Nephron (organoid): ENCODE data around the gene BRD1.
"Not testable (repeated sequence)": the region's sequence is repeated elsewhere in the genome, so short reads cannot be mapped to it uniquely, and the experiment has no call there.

Experiments used
- H3K27ac Mint-ChIP-seq, 3 experiments: 2 replicates each; pipeline ENCODE4 v1.8.0; 2020; ENCODE audit warnings: mixed read lengths in 3 of 3, mild to moderate bottlenecking in 2 of 3, moderate library complexity in 1 of 3
- H3K27me3 Mint-ChIP-seq: 2 replicates; pipeline ENCODE4 v1.8.0; 2021; ENCODE audit warnings: low read depth, mild to moderate bottlenecking, moderate library complexity, mixed read lengths
- H3K36me3 Mint-ChIP-seq: 2 replicates; pipeline ENCODE4 v1.8.0; 2020; ENCODE audit warnings: low read depth, mixed read lengths
- H3K4me1 Mint-ChIP-seq: 2 replicates; pipeline ENCODE4 v1.8.0; 2020; ENCODE audit warnings: mixed read lengths
- H3K4me3 Mint-ChIP-seq, 3 experiments: 2 replicates each; pipeline ENCODE4 v1.8.0; 2020; ENCODE audit warnings: mild to moderate bottlenecking in 3 of 3, mixed read lengths in 3 of 3, moderate library complexity in 2 of 3
- H3K9me3 Mint-ChIP-seq: 2 replicates; pipeline ENCODE4 v1.8.0; 2020; ENCODE audit warnings: mixed read lengths
- TF ChIP-seq, protein P1 (sequence below), 3 experiments: fragments of 200-600 bp; sonication (generic); IDR thresholded peaks; one replicate each; pipeline ENCODE4 v1.5.0; 2021; ENCODE audit warnings: antibody characterized with exemption in 3 of 3; ENCODE audit not compliant: unreplicated experiment in 3 of 3

The BRD1 gene

DNA sequence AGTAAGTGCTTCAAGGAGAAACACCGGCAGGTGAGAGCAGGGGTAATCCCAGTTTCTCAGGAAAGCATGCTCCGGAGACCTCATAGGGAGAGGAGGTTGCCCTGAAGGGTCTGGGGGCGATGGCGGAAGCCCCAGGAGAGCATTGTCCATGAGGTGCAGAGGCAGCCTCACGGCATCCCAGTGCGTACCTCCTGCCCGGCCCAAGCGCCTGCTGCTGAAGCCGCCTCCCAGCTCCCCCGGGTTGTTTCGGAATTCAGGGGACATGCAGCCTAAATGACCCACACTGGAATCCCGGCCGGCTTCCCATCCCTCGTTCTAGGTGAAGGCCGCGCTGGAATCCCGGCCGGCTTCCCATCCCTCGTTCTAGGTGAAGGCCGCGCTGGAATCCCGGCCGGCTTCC, 28.7 kb upstream of the BRD1 start:
- Mint-ChIP-seq H3K4me1 (peaks cover 29% of the 10 kb centered on the region), H3K27me3 (peaks cover 23% of the 10 kb centered on the region), H3K4me3 (peak overlapping the region; percentile 95 to 97 (median 96)), H3K36me3 (peaks cover 8% of the 10 kb centered on the region), H3K27ac (peak overlapping the region in 2 of 3 experiments; percentile 40 to 52), H3K9me3 (no peaks in the 10 kb centered on the region)
- TF ChIP-seq, protein P1, sequence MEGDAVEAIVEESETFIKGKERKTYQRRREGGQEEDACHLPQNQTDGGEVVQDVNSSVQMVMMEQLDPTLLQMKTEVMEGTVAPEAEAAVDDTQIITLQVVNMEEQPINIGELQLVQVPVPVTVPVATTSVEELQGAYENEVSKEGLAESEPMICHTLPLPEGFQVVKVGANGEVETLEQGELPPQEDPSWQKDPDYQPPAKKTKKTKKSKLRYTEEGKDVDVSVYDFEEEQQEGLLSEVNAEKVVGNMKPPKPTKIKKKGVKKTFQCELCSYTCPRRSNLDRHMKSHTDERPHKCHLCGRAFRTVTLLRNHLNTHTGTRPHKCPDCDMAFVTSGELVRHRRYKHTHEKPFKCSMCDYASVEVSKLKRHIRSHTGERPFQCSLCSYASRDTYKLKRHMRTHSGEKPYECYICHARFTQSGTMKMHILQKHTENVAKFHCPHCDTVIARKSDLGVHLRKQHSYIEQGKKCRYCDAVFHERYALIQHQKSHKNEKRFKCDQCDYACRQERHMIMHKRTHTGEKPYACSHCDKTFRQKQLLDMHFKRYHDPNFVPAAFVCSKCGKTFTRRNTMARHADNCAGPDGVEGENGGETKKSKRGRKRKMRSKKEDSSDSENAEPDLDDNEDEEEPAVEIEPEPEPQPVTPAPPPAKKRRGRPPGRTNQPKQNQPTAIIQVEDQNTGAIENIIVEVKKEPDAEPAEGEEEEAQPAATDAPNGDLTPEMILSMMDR (IDR thresholded peaks at IDR 0.05; ENCODE audit: unreplicated experiment in 3 of 3) = no peak

DNA sequence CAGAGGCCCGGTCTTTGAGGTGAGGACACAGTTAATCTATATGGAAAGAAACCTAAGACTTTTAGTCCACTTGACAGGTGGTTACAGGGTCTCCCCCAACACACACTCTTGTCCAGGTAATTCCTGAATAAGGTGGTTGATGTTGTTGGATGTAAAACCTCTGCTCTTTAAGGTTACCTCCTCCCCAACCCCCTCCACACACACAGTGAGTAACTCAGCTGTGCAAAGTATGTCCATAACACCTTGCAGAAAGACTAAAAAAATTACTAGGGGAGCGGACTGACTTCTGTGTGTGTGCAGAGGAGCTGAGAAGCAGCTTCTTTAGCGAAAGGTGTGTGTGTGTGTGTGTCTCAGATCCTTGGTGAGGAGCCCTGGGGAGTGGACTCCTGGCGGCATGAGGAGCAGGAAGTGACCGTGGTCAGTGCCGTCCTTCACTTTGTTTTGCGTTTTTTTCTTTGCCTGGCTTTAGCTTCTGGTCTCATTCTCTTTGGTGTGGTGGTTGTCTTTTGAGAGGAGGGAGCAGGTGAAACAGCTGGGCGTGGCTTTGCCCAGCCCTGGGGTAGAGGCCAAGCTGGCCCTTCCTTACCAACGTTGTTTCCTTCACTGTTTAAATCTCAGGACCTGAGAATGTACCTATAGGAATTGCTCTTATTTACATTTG, 27.7 kb upstream of the BRD1 start:
- H3K27ac Mint-ChIP-seq = peak overlapping the region; percentile 52 to 96 (median 94)
- H3K4me1 Mint-ChIP-seq = peaks cover 29% of the 10 kb centered on the region
- TF ChIP-seq, protein P1 (IDR thresholded peaks at IDR 0.05; ENCODE audit: unreplicated experiment in 3 of 3) = no peak
- H3K27me3 Mint-ChIP-seq = peaks cover 32% of the 10 kb centered on the region
- peaks cover 8% of the 10 kb centered on the region for H3K36me3 Mint-ChIP-seq
- H3K9me3 Mint-ChIP-seq = no peaks in the 10 kb centered on the region
- peak overlapping the region; percentile 95 to 97 (median 96) for H3K4me3 Mint-ChIP-seq

DNA sequence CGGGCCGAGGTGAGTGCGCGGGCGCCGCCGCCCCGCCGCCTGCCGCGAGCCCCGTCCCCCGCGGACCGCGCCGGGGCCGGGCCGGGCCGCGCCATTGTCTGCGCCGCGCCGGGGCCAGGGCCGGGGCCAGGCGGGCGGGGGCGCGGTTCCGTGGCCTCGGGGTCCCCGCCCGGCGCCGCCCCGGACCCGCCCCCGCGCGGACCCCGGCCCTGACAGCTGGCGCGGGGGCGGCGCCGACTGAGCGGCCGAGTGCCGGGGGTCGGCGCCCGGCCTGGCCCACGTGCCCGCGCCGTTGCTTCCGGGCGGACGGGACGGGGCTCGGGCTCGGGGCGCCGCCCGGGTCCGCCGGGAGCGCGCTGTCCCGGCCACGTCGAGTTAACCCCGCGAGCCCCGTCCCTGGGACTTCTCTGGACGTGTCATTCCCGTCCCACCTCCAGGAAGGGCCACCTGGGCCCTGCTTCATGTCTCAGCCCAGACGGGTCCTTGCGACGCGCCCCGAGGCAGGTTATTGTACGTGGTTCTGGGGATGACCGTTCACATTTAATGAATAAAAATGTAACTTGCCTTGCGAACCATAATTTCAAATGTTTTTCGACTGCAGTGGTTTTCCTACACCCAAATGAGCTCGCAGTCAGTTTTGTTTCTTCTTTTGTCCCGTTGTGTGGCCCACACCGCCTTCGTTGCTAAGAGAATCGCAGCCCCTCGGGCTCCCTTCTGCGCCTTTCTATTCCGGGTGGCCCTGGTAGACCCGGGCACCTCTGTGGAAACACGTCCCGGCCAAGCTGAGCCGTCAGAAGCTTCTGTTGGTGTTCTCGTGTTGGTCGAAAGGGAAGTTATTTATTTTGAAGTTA, 26.5 kb upstream of the BRD1 start:
- H3K36me3 Mint-ChIP-seq = peaks cover 8% of the 10 kb centered on the region
- peaks cover 29% of the 10 kb centered on the region for H3K4me1 Mint-ChIP-seq
- peak overlapping the region; percentile 86 to 96 (median 94) for H3K27ac Mint-ChIP-seq
- no peaks in the 10 kb centered on the region for H3K9me3 Mint-ChIP-seq
- H3K27me3 Mint-ChIP-seq = peaks cover 41% of the 10 kb centered on the region
- peak overlapping the region; percentile 95 to 97 (median 96) for H3K4me3 Mint-ChIP-seq
- TF ChIP-seq, protein P1 (IDR thresholded peaks at IDR 0.05; ENCODE audit: unreplicated experiment in 3 of 3) = no peak

DNA sequence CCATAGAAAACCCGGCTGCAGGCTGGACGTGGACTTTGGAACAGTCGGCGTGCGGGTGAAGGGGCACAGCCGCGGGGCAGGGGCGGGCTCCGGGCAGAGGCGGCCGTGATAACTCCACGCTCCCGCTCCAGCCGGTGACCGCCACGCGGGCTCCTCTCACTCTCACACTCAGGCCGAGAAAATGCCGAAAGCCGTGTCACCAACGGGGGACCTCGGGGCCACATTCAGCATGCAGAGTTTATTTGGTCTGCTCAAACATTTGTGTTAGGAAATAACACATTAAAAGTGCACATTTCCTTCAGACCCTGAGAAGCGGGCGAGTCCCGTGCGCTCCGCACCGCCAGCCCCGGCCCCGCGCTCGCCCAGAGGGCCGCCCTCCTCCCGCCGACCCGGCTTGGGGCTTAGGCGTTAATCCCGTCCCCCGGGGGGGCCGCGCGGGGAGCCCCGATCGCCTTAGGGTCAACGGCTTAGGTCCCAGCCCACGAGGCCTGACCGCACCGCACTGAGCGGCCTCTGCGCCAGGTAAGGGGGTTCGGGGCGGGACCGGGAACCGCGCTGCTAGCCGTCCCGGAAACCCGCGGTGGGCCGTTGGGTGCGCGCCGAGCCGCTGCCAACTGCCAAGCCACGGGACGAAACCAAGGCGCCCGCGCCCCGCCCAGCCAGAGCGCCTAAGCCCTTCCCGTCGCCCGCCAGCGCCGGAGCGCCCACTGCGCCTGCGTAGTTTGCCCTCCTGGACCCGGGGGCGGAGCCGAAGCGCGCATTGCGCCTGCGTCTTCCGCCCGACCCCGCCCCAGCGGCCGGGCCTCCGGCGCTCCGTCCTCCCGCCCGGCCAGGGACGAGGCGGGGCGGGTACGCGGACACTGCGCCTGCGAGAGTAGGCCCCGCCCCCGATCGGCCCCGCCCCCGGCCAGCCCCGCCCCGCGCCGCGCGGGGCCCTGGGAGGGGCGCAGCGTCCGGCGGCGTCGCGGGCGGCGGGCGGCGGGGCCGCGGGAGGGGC, 25.5 kb upstream of the BRD1 start, which contains the start of gene ZBED4:
Gene ZBED4 (plus strand): TSS at position 947 of the 997 bp plus-strand sequence. CDS start 29,819 bp downstream, outside the sequence.
- Mint-ChIP-seq H3K4me3 (peak within 1 kb of the TSS; percentile 95 to 97 (median 96)), H3K9me3 (no peaks in the 10 kb centered on the region), H3K27ac (peak within 1 kb of the TSS; percentile 86 to 96 (median 94)), H3K27me3 (peaks cover 44% of the 10 kb centered on the region), H3K4me1 (peaks cover 24% of the 10 kb centered on the region), H3K36me3 (no peaks in the 10 kb centered on the region)
- TF ChIP-seq, protein P1 (IDR thresholded peaks at IDR 0.05; ENCODE audit: unreplicated experiment in 3 of 3) = no peak

DNA sequence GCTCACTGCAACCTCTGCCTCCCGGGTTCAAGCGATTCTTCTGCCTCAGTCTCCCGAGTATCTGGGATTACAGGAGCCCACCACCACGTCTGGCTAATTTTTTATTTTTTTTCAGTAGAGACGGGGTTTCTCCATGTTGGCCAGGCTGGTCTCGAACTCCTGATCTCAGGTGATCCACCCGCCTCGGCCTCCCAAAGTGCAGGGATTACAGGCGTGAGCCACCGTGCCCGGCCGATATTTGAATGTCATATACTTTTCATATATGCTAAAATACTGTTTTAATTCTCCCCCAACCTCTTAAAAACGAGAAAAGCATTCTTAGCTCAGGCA, 24.9 kb upstream of the BRD1 start:
- not testable (repeated sequence) for H3K36me3 Mint-ChIP-seq, H3K9me3 Mint-ChIP-seq
- Mint-ChIP-seq H3K27me3 (peaks cover 50% of the 10 kb centered on the region), H3K4me3 (peak overlapping the region; percentile 79 to 86 (median 86)), H3K27ac (peak overlapping the region in 2 of 3 experiments; percentile 39 to 66), H3K4me1 (peaks cover 24% of the 10 kb centered on the region)
